Endothelial cell of umbilical vein (primary cell): ENCODE measurements around the gene APBB2.

ENCODE experiments used
- CTCF ChIP-seq, 2 donors: IDR thresholded peaks; 1 replicate in 1 of 2; 2 replicates in 1 of 2; pipeline ENCODE4 v1.5.1; 2011; ENCODE audit warnings: low read length in 2 of 2, mild to moderate bottlenecking in 2 of 2, moderate library complexity in 2 of 2, control low read depth in 1 of 2, inconsistent platforms in 1 of 2, low read depth in 1 of 2; ENCODE audit not compliant: insufficient read depth in 1 of 2; ENCODE audit errors: extremely low read depth in 1 of 2
- EZH2 ChIP-seq: IDR thresholded peaks from 2 replicates; pipeline ENCODE4 v1.6.1; 2012; ENCODE audit warnings: borderline replicate concordance, low read depth, mild to moderate bottlenecking, moderate library complexity, low read length, inconsistent platforms; ENCODE audit not compliant: severe bottlenecking
- FOS ChIP-seq: IDR thresholded peaks from 2 replicates; pipeline ENCODE4 v1.6.1; 2011; ENCODE audit warnings: mild to moderate bottlenecking, low read length, moderate library complexity, borderline replicate concordance; ENCODE audit not compliant: insufficient read depth
- JUN ChIP-seq: IDR thresholded peaks from 2 replicates; pipeline ENCODE4 v1.6.1; 2011; ENCODE audit warnings: borderline replicate concordance, low read depth; ENCODE audit not compliant: insufficient read length, insufficient read depth
- MAX ChIP-seq: IDR thresholded peaks from 2 replicates; pipeline ENCODE4 v1.6.1; 2011; ENCODE audit not compliant: insufficient read depth, insufficient read length
- POLR2A ChIP-seq: IDR thresholded peaks from 2 replicates; pipeline ENCODE4 v1.6.1; 2012; ENCODE audit warnings: low read depth, mild to moderate bottlenecking, control low read depth, low read length
- POLR2AphosphoS5 ChIP-seq: IDR thresholded peaks from 2 replicates; pipeline ENCODE4 v1.6.1; 2012; ENCODE audit warnings: low read depth, mild to moderate bottlenecking, control low read depth, low read length, moderate library complexity; ENCODE audit not compliant: insufficient read depth

GRCh38 chr4:41211951-41212615 lies 2.3 kb downstream of the APBB2 start:
- TF ChIP-seq POLR2AphosphoS5 (no peak), FOS (no peak), CTCF (IDR thresholded peaks at IDR 0.05; ENCODE audit: extremely low read depth in 1 of 2, insufficient read depth in 1 of 2, low read depth in 1 of 2, low read length in 2 of 2) (no peak), POLR2A (no peak), JUN (no peak), MAX (no peak), EZH2 (no peak)
